ENCODE measurements around the gene TTC7B.

Gene TTC7B

DNA sequence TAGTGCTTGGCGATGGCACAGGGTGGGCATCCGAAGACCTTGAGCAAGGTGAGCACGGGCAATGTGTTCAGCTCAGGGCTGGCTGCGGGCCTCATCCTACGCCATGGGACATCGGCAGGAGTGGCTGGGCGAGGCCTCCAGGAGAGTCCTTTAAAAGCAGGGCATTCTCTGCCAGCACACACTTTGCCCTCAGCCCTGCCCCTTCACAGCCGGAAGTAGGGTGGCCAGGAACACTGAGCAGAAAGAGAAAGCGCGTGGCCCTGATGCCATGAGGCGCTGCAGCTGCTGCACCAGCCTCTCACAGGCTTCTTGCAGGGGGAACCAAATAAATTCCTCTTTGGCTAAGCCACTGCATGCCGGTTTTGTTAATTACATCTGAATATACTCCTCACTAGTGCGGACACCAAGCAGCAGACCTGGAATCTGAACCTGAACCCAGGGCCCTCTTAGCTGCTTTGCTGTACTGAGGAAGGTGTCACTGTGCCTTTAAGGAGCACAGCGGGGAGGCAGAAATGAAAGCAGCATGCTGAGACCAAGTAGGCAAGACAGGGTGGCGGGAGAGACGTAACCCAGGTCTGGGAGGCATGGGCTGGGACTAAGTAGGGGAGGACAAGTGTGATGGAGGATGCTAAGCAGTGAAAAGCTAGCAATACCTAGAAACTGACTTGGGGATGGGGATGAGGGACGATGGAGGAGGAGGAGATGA lies 155.2 kb downstream of the TTC7B start:
- Mint-ChIP-seq H3K27me3 (no peaks in the 10 kb centered on the region), H3K9me3 (no peaks in the 10 kb centered on the region), H3K4me3 (no peak overlapping the region), H3K36me3 (ENCODE audit: insufficient read depth) (peaks cover 1% of the 10 kb centered on the region), H3K27ac (ENCODE audit: low read depth) (no peak overlapping the region), H3K4me1 (no peaks in the 10 kb centered on the region)
- DNase-seq (ENCODE audit: low spot score in 2 of 2) (no peak), ATAC-seq (replicated peaks; ENCODE audit: extremely low read depth, poor library complexity, severe bottlenecking) (no peak)

- Mint-ChIP-seq H3K9me3 (no peaks in the 10 kb centered on the region), H3K27ac (ENCODE audit: low read depth) (no peak overlapping the region), H3K4me3 (no peak overlapping the region), H3K36me3 (ENCODE audit: insufficient read depth) (peaks cover 1% of the 10 kb centered on the region), H3K4me1 (no peaks in the 10 kb centered on the region), H3K27me3 (no peaks in the 10 kb centered on the region)
- ATAC-seq (replicated peaks; ENCODE audit: extremely low read depth, poor library complexity, severe bottlenecking) (no peak), DNase-seq (ENCODE audit: low spot score in 2 of 2) (no peak)
Observed at GRCh38 chr14:90659156-90659555, 157.1 kb downstream of the TTC7B start.

- no peak for DNase-seq (ENCODE audit: low spot score in 2 of 2)
- no peaks in the 10 kb centered on the region for H3K4me1 Mint-ChIP-seq
- H3K27ac Mint-ChIP-seq (ENCODE audit: low read depth), result no peak overlapping the region
- peaks cover 1% of the 10 kb centered on the region for H3K36me3 Mint-ChIP-seq (ENCODE audit: insufficient read depth)
- no peaks in the 10 kb centered on the region for H3K9me3 Mint-ChIP-seq
- H3K4me3 Mint-ChIP-seq, result no peak overlapping the region
- peak; percentile 46 for ATAC-seq (replicated peaks; ENCODE audit: extremely low read depth, poor library complexity, severe bottlenecking)
- H3K27me3 Mint-ChIP-seq, result no peaks in the 10 kb centered on the region
Observed at GRCh38 chr14:90658541-90658967, 157.7 kb downstream of the TTC7B start.

DNA sequence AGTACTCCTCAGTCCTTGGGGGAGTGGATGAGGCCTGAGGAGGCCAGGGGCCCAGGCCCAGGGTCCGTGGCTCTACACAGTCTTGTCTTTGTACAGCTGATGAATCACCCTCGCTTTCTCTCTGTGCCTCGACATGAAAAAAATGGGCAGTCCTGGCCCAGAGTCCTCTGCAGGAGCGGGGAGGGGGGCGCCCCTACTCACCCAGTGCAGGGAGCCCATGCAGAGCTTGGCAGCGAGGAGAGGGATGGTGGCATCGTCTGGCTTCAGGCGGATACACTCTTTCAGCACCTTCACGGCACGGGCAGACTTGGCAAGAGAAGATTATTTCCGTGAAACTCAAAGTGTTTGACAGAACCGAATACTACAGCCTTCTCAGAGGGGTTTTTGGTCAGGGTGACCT lies 159.3 kb downstream of the TTC7B start:
- Mint-ChIP-seq H3K4me3 (no peak overlapping the region), H3K27ac (ENCODE audit: low read depth) (no peak overlapping the region), H3K27me3 (no peaks in the 10 kb centered on the region), H3K4me1 (no peaks in the 10 kb centered on the region), H3K36me3 (ENCODE audit: insufficient read depth) (peaks cover 1% of the 10 kb centered on the region), H3K9me3 (no peaks in the 10 kb centered on the region)
- ATAC-seq (replicated peaks; ENCODE audit: extremely low read depth, poor library complexity, severe bottlenecking), result no peak
- no peak for DNase-seq (ENCODE audit: low spot score in 2 of 2)

DNA sequence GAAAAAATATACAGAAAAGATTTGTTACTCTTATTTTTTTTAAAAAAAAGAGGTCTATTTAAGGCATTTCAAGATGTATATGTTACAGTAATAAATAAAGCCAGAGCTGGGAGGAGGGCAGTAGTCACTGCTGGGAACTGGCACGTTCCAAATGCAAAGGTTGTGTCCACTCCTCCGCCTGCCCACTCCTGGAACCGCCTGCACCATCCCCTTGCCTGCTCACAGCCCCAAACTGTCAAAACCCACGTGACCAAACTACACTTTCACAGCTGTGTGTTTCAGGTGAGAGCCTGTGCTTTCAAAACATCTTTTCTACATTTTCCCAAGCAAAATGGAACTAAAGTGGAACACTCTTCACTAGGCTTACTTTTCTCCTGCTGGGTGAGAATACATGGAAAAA lies 160.4 kb downstream of the TTC7B start:
- no peak overlapping the region for H3K4me3 Mint-ChIP-seq
- no peak for ATAC-seq (replicated peaks; ENCODE audit: extremely low read depth, poor library complexity, severe bottlenecking)
- H3K36me3 Mint-ChIP-seq (ENCODE audit: insufficient read depth), result peaks cover 1% of the 10 kb centered on the region
- H3K27me3 Mint-ChIP-seq, result no peaks in the 10 kb centered on the region
- no peaks in the 10 kb centered on the region for H3K9me3 Mint-ChIP-seq
- H3K27ac Mint-ChIP-seq (ENCODE audit: low read depth), result no peak overlapping the region
- DNase-seq (ENCODE audit: low spot score in 2 of 2), result no peak
- H3K4me1 Mint-ChIP-seq, result no peaks in the 10 kb centered on the region

DNA sequence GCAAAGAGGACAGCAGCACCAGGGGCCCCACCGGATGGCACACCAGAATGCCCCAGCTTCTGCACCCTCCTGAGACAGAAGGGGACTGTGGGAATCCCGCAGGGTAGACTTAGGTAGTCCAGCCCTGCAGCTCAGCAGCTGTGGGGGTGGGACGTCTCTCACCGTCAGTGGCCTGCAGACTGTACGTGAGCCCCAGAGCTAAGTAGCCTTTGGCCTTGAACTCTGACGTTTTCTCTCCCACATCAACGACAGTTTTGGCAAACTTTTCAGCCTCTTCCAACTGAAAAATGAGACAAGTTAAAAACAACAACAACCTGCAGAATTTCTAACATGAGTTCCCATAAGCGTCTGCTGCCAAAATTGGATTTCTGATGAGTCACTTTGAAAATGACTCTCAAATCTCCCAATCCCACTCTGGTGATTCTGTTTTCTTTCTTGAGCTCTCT lies 161.4 kb downstream of the TTC7B start:
- Mint-ChIP-seq H3K36me3 (ENCODE audit: insufficient read depth) (peaks cover 1% of the 10 kb centered on the region), H3K9me3 (no peaks in the 10 kb centered on the region), H3K4me1 (no peaks in the 10 kb centered on the region), H3K4me3 (no peak overlapping the region), H3K27me3 (no peaks in the 10 kb centered on the region), H3K27ac (ENCODE audit: low read depth) (no peak overlapping the region)
- no peak for DNase-seq (ENCODE audit: low spot score in 2 of 2)
- no peak for ATAC-seq (replicated peaks; ENCODE audit: extremely low read depth, poor library complexity, severe bottlenecking)

DNA sequence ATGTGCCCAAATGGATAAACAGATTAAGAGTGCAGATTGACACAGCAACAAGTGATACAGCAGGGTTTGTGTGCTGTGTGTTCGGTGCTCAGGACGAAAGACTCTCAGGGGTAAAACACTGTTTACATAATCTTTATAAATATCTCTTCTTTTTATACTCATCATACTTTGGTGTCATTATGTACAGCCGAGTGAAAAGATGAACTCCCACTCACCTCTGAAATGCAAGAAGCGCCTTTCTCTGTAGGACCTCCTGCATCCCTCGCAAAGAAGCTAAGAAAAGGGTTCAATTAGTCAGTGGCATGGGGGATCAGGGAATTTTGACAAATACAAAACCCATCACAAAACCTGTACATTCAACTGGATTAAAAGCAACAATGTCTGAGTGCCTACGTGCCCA lies 163.6 kb downstream of the TTC7B start:
- Mint-ChIP-seq H3K4me1 (no peaks in the 10 kb centered on the region), H3K9me3 (no peaks in the 10 kb centered on the region), H3K27ac (ENCODE audit: low read depth) (no peak overlapping the region), H3K36me3 (ENCODE audit: insufficient read depth) (peaks cover 2% of the 10 kb centered on the region), H3K4me3 (no peak overlapping the region), H3K27me3 (no peaks in the 10 kb centered on the region)
- DNase-seq (ENCODE audit: low spot score in 2 of 2) (no peak), ATAC-seq (replicated peaks; ENCODE audit: extremely low read depth, poor library complexity, severe bottlenecking) (no peak)

GRCh38 chr14:90651976-90652560 lies 164.2 kb downstream of the TTC7B start:
- Mint-ChIP-seq H3K4me1 (no peaks in the 10 kb centered on the region), H3K27me3 (no peaks in the 10 kb centered on the region), H3K9me3 (no peaks in the 10 kb centered on the region), H3K36me3 (ENCODE audit: insufficient read depth) (peaks cover 2% of the 10 kb centered on the region), H3K4me3 (no peak overlapping the region), H3K27ac (ENCODE audit: low read depth) (no peak overlapping the region)
- ATAC-seq (replicated peaks; ENCODE audit: extremely low read depth, poor library complexity, severe bottlenecking) (no peak), DNase-seq (ENCODE audit: low spot score in 2 of 2) (no peak)

DNA sequence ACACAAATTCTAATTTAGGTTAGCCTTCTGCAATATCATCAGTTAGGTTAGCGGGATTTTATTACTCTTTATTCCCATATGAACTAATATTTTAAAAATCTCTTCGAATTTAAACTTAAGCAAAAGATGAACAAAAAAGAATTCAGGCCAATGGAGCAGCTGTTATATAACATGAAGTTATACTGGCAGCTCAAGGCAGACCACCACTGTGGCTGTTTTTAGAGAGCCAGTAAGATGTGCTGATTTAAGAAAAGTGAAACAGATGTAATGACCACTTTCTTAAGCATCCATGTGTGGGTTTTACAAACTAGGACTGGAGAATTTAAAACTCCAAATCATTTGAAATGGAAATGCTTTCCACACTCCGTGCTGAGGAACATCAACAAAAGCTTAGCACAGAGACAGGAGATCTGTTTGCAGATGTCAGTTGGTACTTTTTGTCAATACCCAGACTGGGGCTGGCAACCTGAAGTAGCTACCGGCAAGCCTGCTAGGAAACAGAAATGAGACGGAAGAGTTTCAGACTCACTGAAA lies 164.9 kb downstream of the TTC7B start:
- H3K4me1 Mint-ChIP-seq, result no peaks in the 10 kb centered on the region
- peaks cover 2% of the 10 kb centered on the region for H3K36me3 Mint-ChIP-seq (ENCODE audit: insufficient read depth)
- no peak overlapping the region for H3K4me3 Mint-ChIP-seq
- no peak for ATAC-seq (replicated peaks; ENCODE audit: extremely low read depth, poor library complexity, severe bottlenecking)
- H3K27ac Mint-ChIP-seq (ENCODE audit: low read depth), result no peak overlapping the region
- no peaks in the 10 kb centered on the region for H3K27me3 Mint-ChIP-seq
- DNase-seq (ENCODE audit: low spot score in 2 of 2), result no peak
- no peaks in the 10 kb centered on the region for H3K9me3 Mint-ChIP-seq

DNA sequence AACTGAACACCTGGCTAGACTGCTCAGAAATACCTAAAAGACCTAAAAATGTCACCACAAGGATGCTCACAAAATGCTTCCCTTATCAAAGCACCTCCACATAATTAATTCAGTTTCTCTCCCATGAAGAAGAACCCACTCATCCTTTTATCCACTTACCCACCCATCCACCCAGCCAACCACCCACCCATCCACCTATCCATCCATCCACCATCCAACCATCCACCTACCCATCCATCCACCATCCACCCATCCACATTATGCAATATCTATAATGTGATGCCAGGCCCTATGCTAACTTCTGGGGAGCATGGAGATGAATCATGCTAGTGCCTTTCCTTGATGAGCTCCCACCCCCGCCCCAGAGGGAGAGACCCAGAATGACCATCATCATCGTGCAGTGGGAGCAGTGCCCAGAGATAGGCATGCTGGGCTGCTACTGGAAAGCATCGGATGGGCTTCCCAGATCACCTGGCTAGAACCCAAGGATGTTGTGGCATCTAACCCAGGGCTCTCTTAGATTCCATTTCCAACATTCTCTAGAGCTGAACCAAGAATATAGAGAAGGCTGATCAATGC lies 166.6 kb downstream of the TTC7B start:
- no peak overlapping the region for H3K27ac Mint-ChIP-seq (ENCODE audit: low read depth)
- H3K4me1 Mint-ChIP-seq, result no peaks in the 10 kb centered on the region
- peaks cover 2% of the 10 kb centered on the region for H3K36me3 Mint-ChIP-seq (ENCODE audit: insufficient read depth)
- DNase-seq (ENCODE audit: low spot score in 2 of 2) (no peak), ATAC-seq (replicated peaks; ENCODE audit: extremely low read depth, poor library complexity, severe bottlenecking) (no peak)
- H3K27me3 Mint-ChIP-seq, result no peaks in the 10 kb centered on the region
- H3K4me3 Mint-ChIP-seq, result no peak overlapping the region
- no peaks in the 10 kb centered on the region for H3K9me3 Mint-ChIP-seq

DNA sequence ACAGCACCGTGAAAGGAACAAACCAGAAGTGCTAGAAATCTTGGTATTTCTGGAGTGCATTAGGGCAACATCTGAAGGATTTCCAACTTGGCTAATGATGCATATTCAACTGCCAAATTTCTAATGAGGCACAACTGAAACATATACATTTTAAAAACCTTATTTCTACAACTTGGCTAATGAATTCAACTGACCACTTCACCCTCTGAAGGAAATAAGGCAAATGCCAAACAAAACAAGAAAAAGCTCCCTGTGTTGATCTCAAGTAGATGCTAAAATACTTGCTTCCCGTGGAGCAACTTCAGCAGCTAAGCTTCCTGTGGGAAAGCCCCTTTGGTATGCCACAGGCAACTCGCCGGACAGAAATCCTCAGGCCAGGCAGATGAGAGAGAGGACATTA lies 167.1 kb downstream of the TTC7B start:
- H3K27ac Mint-ChIP-seq (ENCODE audit: low read depth), result no peak overlapping the region
- H3K36me3 Mint-ChIP-seq (ENCODE audit: insufficient read depth), result peaks cover 2% of the 10 kb centered on the region
- no peaks in the 10 kb centered on the region for H3K27me3 Mint-ChIP-seq
- DNase-seq (ENCODE audit: low spot score in 2 of 2), result no peak
- H3K4me1 Mint-ChIP-seq, result no peaks in the 10 kb centered on the region
- H3K4me3 Mint-ChIP-seq, result no peak overlapping the region
- H3K9me3 Mint-ChIP-seq, result no peaks in the 10 kb centered on the region
- no peak for ATAC-seq (replicated peaks; ENCODE audit: extremely low read depth, poor library complexity, severe bottlenecking)

- DNase-seq (ENCODE audit: low spot score in 2 of 2) (no peak), ATAC-seq (replicated peaks; ENCODE audit: extremely low read depth, poor library complexity, severe bottlenecking) (no peak)
- Mint-ChIP-seq H3K27ac (ENCODE audit: low read depth) (no peak overlapping the region), H3K27me3 (no peaks in the 10 kb centered on the region), H3K4me1 (no peaks in the 10 kb centered on the region), H3K4me3 (no peak overlapping the region), H3K9me3 (no peaks in the 10 kb centered on the region), H3K36me3 (ENCODE audit: insufficient read depth) (peaks cover 2% of the 10 kb centered on the region)
Observed at GRCh38 chr14:90648421-90648820, 167.8 kb downstream of the TTC7B start.

DNA sequence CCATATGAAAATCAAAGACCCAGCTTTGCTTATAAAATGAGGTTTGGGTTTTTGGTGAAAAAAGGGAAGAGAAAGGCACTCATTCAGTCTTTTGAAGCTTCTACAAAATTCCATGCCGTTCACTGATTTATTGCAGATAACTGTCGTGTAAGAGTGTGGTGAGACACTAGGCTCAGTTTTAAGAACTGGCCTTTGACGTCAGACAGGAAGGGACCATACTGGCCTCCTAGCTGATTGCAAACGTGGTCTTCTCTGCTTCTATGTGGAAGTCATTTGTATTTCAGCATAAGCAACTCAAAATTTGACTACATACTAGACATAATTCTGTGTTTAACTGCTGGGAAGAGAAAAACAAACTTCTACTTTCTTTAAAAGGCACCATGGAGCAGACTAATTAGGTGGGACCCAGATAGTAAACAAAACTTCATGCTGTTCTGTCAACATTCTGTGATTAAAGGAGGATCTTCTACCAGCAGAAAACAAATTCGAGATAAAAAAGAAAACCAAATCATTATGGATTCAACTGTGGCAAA lies 168.7 kb downstream of the TTC7B start:
- H3K36me3 Mint-ChIP-seq (ENCODE audit: insufficient read depth), result peaks cover 2% of the 10 kb centered on the region
- H3K27ac Mint-ChIP-seq (ENCODE audit: low read depth), result no peak overlapping the region
- no peaks in the 10 kb centered on the region for H3K9me3 Mint-ChIP-seq
- ATAC-seq (replicated peaks; ENCODE audit: extremely low read depth, poor library complexity, severe bottlenecking) (no peak), DNase-seq (ENCODE audit: low spot score in 2 of 2) (no peak)
- H3K4me1 Mint-ChIP-seq, result no peaks in the 10 kb centered on the region
- no peaks in the 10 kb centered on the region for H3K27me3 Mint-ChIP-seq
- H3K4me3 Mint-ChIP-seq, result no peak overlapping the region
